OCI-LY7 (cell line): ENCODE data around the gene CRK.

ENCODE experiments used
- CTCF ChIP-seq: fragments of 200-600 bp; sonication (generic); conservative IDR thresholded peaks from 2 replicates; pipeline ENCODE4 v1.5.1; 2014; ENCODE audit warnings: mild to moderate bottlenecking, antibody characterized with exemption, low read length, moderate library complexity, mixed read lengths
- EZH2phosphoT487 ChIP-seq: fragments of 200-600 bp; sonication (generic); IDR thresholded peaks from 2 replicates; pipeline ENCODE4 v1.6.1; 2018; ENCODE audit warnings: low read depth, borderline replicate concordance, mild to moderate bottlenecking, mixed run types, antibody characterized with exemption, low read length, moderate library complexity, mixed read lengths

DNA sequence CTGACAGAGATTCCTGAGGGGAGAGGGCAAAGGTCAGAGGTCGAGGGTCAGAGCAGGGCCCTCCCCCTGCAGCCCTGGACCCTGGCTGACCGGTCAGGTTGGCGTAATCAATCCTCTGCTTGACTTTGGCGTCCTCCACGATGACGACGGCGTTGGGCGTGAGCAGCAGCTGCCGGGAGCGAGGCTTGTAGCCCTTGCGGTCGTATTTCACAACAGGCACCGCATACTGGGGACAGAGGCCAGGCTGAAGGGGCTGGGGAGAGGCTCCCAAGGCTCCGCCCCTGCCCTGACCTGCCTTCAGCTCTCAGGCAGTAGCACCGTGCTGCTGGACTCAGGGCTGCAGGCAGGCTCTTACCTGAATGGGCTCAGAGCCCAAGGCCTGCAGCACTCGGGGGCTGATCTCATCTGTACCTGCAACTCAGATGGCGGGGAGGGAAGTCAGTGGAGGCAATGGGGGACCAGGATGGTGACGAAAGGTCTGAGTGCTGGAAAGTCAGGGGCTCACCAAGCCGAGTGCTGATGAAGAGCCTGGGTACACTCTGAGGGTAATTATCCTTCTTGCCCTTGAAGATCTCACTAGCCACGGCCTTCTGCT lies 12.0 kb upstream of the CRK start:
- TF ChIP-seq CTCF (no peak), EZH2phosphoT487 (no peak)
